ENCODE data around the gene ISOC2.

Gene ISOC2

GRCh38 chr19:55488986-55489710 lies 27.7 kb upstream of the ISOC2 start:
- Histone ChIP-seq H3K9ac (ENCODE audit: low read length) (peak overlapping the region; percentile 78), H3K27ac (ENCODE audit: low read depth, low read length) (peak overlapping the region; percentile 99), H3K4me3 (ENCODE audit: low read depth in 1 of 2, low read length in 2 of 2) (peak overlapping the region; percentile 42 to 65), H3K27me3 (ENCODE audit: control insufficient read depth in 1 of 2, insufficient read depth in 2 of 2, low read length in 2 of 2) (no peaks in the 10 kb centered on the region), H3K4me1 (ENCODE audit: insufficient read depth, low read length) (peaks cover 69% of the 10 kb centered on the region), H3K36me3 (ENCODE audit: insufficient read depth, low read length) (no peaks in the 10 kb centered on the region), H3K9me3 (ENCODE audit: low read length) (no peaks in the 10 kb centered on the region)

GRCh38 chr19:55487924-55488687 lies 26.7 kb upstream of the ISOC2 start, which contains the start of gene SSC5D:
Gene SSC5D (plus strand): TSS chr19:55488436. CDS start chr19:55488590, 154 bp downstream.
- H3K9ac ChIP-seq (ENCODE audit: low read length) = peak within 1 kb of the TSS; percentile 78
- peaks cover 71% of the 10 kb centered on the region for H3K4me1 ChIP-seq (ENCODE audit: insufficient read depth, low read length)
- no peaks in the 10 kb centered on the region for H3K36me3 ChIP-seq (ENCODE audit: insufficient read depth, low read length)
- peak within 1 kb of the TSS; percentile 42 to 65 for H3K4me3 ChIP-seq (ENCODE audit: low read depth in 1 of 2, low read length in 2 of 2)
- H3K9me3 ChIP-seq (ENCODE audit: low read length) = no peaks in the 10 kb centered on the region
- H3K27me3 ChIP-seq (ENCODE audit: control insufficient read depth in 1 of 2, insufficient read depth in 2 of 2, low read length in 2 of 2) = no peaks in the 10 kb centered on the region
- peak within 1 kb of the TSS; percentile 99 for H3K27ac ChIP-seq (ENCODE audit: low read depth, low read length)

GRCh38 chr19:55486971-55487923 lies 25.8 kb upstream of the ISOC2 start:
- Histone ChIP-seq H3K36me3 (ENCODE audit: insufficient read depth, low read length) (no peaks in the 10 kb centered on the region), H3K9ac (ENCODE audit: low read length) (peak overlapping the region; percentile 42), H3K4me1 (ENCODE audit: insufficient read depth, low read length) (peaks cover 62% of the 10 kb centered on the region), H3K9me3 (ENCODE audit: low read length) (no peaks in the 10 kb centered on the region), H3K27ac (ENCODE audit: low read depth, low read length) (peak overlapping the region; percentile 89), H3K4me3 (ENCODE audit: low read depth in 1 of 2, low read length in 2 of 2) (peak overlapping the region in 1 of 2 donors; percentile 43), H3K27me3 (ENCODE audit: control insufficient read depth in 1 of 2, insufficient read depth in 2 of 2, low read length in 2 of 2) (no peaks in the 10 kb centered on the region)

GRCh38 chr19:55486043-55486970 lies 24.9 kb upstream of the ISOC2 start:
- Histone ChIP-seq H3K9me3 (ENCODE audit: low read length) (no peaks in the 10 kb centered on the region), H3K27ac (ENCODE audit: low read depth, low read length) (peak overlapping the region; percentile 89), H3K9ac (ENCODE audit: low read length) (peak overlapping the region; percentile 42), H3K36me3 (ENCODE audit: insufficient read depth, low read length) (no peaks in the 10 kb centered on the region), H3K27me3 (ENCODE audit: control insufficient read depth in 1 of 2, insufficient read depth in 2 of 2, low read length in 2 of 2) (no peaks in the 10 kb centered on the region), H3K4me1 (ENCODE audit: insufficient read depth, low read length) (peaks cover 53% of the 10 kb centered on the region), H3K4me3 (ENCODE audit: low read depth in 1 of 2, low read length in 2 of 2) (peak overlapping the region in 1 of 2 donors; percentile 61)

GRCh38 chr19:55485439-55486011 lies 24.1 kb upstream of the ISOC2 start:
- no peaks in the 10 kb centered on the region for H3K36me3 ChIP-seq (ENCODE audit: insufficient read depth, low read length)
- H3K27ac ChIP-seq (ENCODE audit: low read depth, low read length) = peak overlapping the region; percentile 89
- H3K9ac ChIP-seq (ENCODE audit: low read length) = peak overlapping the region; percentile 41
- H3K4me1 ChIP-seq (ENCODE audit: insufficient read depth, low read length) = peaks cover 47% of the 10 kb centered on the region
- H3K4me3 ChIP-seq (ENCODE audit: low read depth in 1 of 2, low read length in 2 of 2) = peak overlapping the region; percentile 61 to 64
- no peaks in the 10 kb centered on the region for H3K9me3 ChIP-seq (ENCODE audit: low read length)
- H3K27me3 ChIP-seq (ENCODE audit: control insufficient read depth in 1 of 2, insufficient read depth in 2 of 2, low read length in 2 of 2) = no peaks in the 10 kb centered on the region

GRCh38 chr19:55484593-55485438 lies 23.4 kb upstream of the ISOC2 start, which contains the start of gene NAT14:
Gene NAT14 (plus strand): TSS chr19:55485188. CDS start chr19:55485709, 521 bp downstream.
- H3K4me1 ChIP-seq (ENCODE audit: insufficient read depth, low read length) = peaks cover 43% of the 10 kb centered on the region
- H3K27me3 ChIP-seq (ENCODE audit: control insufficient read depth in 1 of 2, insufficient read depth in 2 of 2, low read length in 2 of 2) = no peaks in the 10 kb centered on the region
- no peaks in the 10 kb centered on the region for H3K9me3 ChIP-seq (ENCODE audit: low read length)
- H3K4me3 ChIP-seq (ENCODE audit: low read depth in 1 of 2, low read length in 2 of 2) = peak within 1 kb of the TSS; percentile 61 to 64
- peak within 1 kb of the TSS; percentile 41 for H3K9ac ChIP-seq (ENCODE audit: low read length)
- no peaks in the 10 kb centered on the region for H3K36me3 ChIP-seq (ENCODE audit: insufficient read depth, low read length)
- H3K27ac ChIP-seq (ENCODE audit: low read depth, low read length) = peak within 1 kb of the TSS; percentile 89

- no peak overlapping the region for H3K9ac ChIP-seq (ENCODE audit: low read length)
- no peaks in the 10 kb centered on the region for H3K27me3 ChIP-seq (ENCODE audit: control insufficient read depth in 1 of 2, insufficient read depth in 2 of 2, low read length in 2 of 2)
- H3K4me1 ChIP-seq (ENCODE audit: insufficient read depth, low read length) = peaks cover 36% of the 10 kb centered on the region
- H3K4me3 ChIP-seq (ENCODE audit: low read depth in 1 of 2, low read length in 2 of 2) = peak overlapping the region; percentile 61 to 64
- no peaks in the 10 kb centered on the region for H3K36me3 ChIP-seq (ENCODE audit: insufficient read depth, low read length)
- peak overlapping the region; percentile 89 for H3K27ac ChIP-seq (ENCODE audit: low read depth, low read length)
- no peaks in the 10 kb centered on the region for H3K9me3 ChIP-seq (ENCODE audit: low read length)
Measured at GRCh38 chr19:55483706-55484592, 22.5 kb upstream of the ISOC2 start.

GRCh38 chr19:55482967-55483705 lies 21.7 kb upstream of the ISOC2 start:
- H3K27ac ChIP-seq (ENCODE audit: low read depth, low read length) = no peak overlapping the region
- H3K27me3 ChIP-seq (ENCODE audit: control insufficient read depth in 1 of 2, insufficient read depth in 2 of 2, low read length in 2 of 2) = no peaks in the 10 kb centered on the region
- H3K9me3 ChIP-seq (ENCODE audit: low read length) = no peaks in the 10 kb centered on the region
- H3K4me1 ChIP-seq (ENCODE audit: insufficient read depth, low read length) = peaks cover 37% of the 10 kb centered on the region
- H3K9ac ChIP-seq (ENCODE audit: low read length) = no peak overlapping the region
- no peak overlapping the region for H3K4me3 ChIP-seq (ENCODE audit: low read depth in 1 of 2, low read length in 2 of 2)
- no peaks in the 10 kb centered on the region for H3K36me3 ChIP-seq (ENCODE audit: insufficient read depth, low read length)
